Bronchial epithelial cell (primary cell): ENCODE measurements around the gene KRTAP4-11. TPM values are rescaled to one million over a fixed set of nuclear protein-coding genes. Genes with fewer than 3 reads are reported as not detected.
"Not testable (repeated sequence)": the region's sequence is repeated elsewhere in the genome, so short reads cannot be mapped to it uniquely, and the experiment has no call there.

Source experiments
- DNase-seq: peaks from one replicate; pipeline ENCODE4 v3.0.0-alpha.2; 2010; ENCODE audit warnings: low read depth
- FAIRE-seq: peaks from 2 replicates; lab custom pipeline; 2011; peaks lifted over from hg19 to GRCh38; lab: Jason Lieb, UNC
- H3K27me3 ChIP-seq: 2 replicates; pipeline ENCODE4 v1.5.1; 2011; ENCODE audit warnings: low read length; ENCODE audit not compliant: control insufficient read depth, insufficient read depth
- H3K36me3 ChIP-seq: 2 replicates; pipeline ENCODE4 v1.5.1; 2011; ENCODE audit warnings: low read length; ENCODE audit not compliant: control insufficient read depth, insufficient read depth
- H3K4me3 ChIP-seq: 2 replicates; pipeline ENCODE4 v1.5.1; 2011; ENCODE audit warnings: mild to moderate bottlenecking, low read depth, low read length, control low read depth
- total RNA-seq: library from RNA; depleted of rRNA; stranded (reverse); fragments of >200 nt; gene quantifications from 2 replicates; pipeline ENCODE4 v1.2.1, GENCODE V29; 2014
- TF ChIP-seq, protein P1 (sequence below): IDR thresholded peaks from 2 replicates; pipeline ENCODE4 v1.5.1; 2011; ENCODE audit warnings: mild to moderate bottlenecking, moderate library complexity, low read length, control low read depth, inconsistent platforms; ENCODE audit not compliant: insufficient read depth, severe bottlenecking

Gene KRTAP4-11
- total RNA-seq, 1 donor from 2014 or later = not detected

DNA sequence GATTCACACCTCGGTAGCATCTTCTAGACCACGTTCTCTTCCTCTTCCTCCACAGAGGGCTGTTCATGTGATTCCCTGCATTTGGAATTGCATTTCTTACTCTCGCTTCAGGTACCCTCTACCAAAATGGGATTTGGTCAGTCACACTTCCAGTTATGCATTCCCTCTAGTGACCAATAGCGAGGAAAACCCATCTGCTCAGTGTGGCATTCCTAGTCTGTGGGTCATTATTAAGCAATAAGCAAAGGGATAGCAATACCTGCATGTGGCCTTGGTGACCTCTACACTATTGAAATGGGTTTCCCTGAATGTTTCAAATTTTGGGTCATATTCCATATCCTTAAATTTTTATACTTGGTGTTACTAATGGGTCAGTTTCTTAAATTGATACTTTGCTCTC lies 31.9 kb upstream of the KRTAP4-11 start:
- FAIRE-seq = no peak
- Histone ChIP-seq H3K4me3 (no peak overlapping the region), H3K36me3 (no peaks in the 10 kb centered on the region), H3K27me3 (no peaks in the 10 kb centered on the region)
- DNase-seq = no peak
- TF ChIP-seq, protein P1, sequence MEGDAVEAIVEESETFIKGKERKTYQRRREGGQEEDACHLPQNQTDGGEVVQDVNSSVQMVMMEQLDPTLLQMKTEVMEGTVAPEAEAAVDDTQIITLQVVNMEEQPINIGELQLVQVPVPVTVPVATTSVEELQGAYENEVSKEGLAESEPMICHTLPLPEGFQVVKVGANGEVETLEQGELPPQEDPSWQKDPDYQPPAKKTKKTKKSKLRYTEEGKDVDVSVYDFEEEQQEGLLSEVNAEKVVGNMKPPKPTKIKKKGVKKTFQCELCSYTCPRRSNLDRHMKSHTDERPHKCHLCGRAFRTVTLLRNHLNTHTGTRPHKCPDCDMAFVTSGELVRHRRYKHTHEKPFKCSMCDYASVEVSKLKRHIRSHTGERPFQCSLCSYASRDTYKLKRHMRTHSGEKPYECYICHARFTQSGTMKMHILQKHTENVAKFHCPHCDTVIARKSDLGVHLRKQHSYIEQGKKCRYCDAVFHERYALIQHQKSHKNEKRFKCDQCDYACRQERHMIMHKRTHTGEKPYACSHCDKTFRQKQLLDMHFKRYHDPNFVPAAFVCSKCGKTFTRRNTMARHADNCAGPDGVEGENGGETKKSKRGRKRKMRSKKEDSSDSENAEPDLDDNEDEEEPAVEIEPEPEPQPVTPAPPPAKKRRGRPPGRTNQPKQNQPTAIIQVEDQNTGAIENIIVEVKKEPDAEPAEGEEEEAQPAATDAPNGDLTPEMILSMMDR = no peak

DNA sequence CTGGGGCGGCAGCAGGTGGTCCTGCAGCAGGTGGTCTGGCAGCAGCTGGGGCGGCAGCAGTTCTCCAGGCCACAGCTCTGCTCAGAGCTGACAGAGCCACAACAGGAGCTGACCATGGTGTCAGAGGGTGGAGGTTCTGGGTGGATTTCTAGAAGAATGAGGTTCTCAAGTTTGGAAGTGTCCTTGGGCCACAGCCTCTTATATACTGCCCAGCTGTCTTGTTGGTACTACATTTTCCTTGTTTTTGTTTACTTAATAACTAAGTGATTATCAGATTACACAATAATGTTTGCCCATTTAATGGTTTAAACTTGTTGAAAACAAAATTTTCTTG lies 31.4 kb upstream of the KRTAP4-11 start, which contains the start of gene KRTAP4-5:
Gene KRTAP4-5, minus strand, starts transcription at position 174 of the 334 bp plus-strand sequence. Its CDS starts 58 bp downstream, at position 116.
- H3K36me3 ChIP-seq = no peaks in the 10 kb centered on the region
- DNase-seq = no peak
- H3K27me3 ChIP-seq = no peaks in the 10 kb centered on the region
- TF ChIP-seq, protein P1 = no peak
- no peak for FAIRE-seq
- H3K4me3 ChIP-seq = no peak within 1 kb of the TSS

DNA sequence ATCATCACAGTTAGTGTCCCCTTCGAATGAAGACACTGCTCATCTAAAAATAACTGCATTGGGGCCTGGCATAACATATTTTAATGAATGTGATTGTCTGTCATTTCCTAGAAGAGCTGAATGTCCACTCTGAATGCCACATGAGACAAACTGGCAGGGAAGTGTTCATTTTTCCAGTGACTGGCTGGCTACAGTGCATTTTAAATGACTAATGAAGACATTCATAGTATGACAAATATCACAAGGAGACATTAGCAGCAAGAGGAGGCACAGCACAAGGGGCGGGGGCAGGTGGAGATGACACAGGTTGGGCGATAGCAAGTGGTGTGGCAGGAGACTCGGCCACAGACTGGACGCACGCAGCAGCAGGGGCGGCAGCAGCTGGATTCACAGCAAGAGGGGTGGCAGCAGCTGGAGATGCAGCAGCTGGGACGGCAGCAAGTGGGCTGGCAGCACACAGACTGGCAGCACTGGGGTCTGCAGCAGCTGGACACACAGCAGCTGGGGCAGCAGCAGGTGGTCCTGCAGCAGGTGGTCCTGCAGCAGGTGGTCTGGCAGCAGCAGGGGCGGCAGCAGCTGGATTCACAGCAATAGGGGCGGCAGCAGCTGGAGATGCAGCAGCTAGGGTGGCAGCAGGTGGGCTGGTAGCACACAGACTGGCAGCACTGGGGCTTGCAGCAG lies 30.9 kb upstream of the KRTAP4-11 start:
- H3K4me3 ChIP-seq, H3K36me3 ChIP-seq, DNase-seq, H3K27me3 ChIP-seq: not testable (repeated sequence)
- peak; percentile 36 for FAIRE-seq

DNA sequence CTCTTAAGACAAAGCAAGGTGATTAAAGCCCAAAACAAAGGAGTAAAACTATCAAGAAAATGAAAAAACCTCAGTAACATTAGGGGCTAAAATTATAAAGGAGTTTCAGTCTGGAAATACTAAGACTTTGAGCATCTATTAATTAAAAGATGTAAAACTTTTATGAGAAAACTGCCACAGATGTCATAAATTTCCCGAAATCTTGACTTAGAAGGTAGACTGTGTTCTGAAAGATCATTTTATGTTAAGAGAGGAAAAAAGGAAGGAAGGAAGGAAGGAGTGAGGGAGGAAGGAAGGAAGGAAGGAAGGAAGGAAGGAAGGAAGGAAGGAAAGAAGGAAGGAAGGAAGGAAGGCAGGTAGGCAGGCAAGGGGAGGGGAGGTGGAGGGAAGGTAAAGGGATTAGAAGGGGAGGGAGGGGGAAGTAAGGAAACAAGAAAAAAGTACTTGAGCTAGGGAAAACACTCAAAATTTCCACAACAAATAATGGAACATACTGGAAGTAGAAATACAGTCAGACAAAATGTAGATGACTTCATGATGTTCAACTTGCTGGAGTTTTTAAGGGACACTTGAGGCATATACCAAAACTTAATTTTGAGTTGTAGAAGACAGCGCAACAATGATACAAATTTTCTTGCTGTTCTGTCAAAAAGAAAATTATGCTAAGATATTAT lies 29.5 kb upstream of the KRTAP4-11 start:
- FAIRE-seq (no peak), DNase-seq (no peak)
- no peaks in the 10 kb centered on the region for H3K27me3 ChIP-seq
- no peaks in the 10 kb centered on the region for H3K36me3 ChIP-seq
- no peak overlapping the region for H3K4me3 ChIP-seq
- TF ChIP-seq, protein P1 = no peak

DNA sequence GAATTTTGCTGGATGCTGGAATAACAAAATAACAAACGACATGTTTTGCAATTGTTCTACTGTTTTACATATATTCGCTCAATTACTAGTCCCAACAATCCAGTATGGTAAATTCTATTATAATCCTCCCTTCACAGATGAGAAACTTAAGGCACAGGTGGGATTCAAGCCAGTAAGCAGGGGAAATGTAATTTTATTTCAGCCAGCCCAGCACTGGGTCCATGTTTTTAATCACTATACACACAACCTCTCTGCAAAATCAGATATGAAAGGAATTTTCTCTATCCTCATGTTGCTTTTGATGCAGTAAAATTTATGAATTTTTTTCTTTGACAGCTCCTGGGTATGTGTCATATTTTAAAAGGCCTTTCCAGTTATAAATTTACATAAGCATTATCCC lies 27.1 kb upstream of the KRTAP4-11 start:
- Histone ChIP-seq H3K36me3 (no peaks in the 10 kb centered on the region), H3K27me3 (no peaks in the 10 kb centered on the region), H3K4me3 (no peak overlapping the region)
- FAIRE-seq = no peak
- TF ChIP-seq, protein P1 = no peak
- DNase-seq = no peak

DNA sequence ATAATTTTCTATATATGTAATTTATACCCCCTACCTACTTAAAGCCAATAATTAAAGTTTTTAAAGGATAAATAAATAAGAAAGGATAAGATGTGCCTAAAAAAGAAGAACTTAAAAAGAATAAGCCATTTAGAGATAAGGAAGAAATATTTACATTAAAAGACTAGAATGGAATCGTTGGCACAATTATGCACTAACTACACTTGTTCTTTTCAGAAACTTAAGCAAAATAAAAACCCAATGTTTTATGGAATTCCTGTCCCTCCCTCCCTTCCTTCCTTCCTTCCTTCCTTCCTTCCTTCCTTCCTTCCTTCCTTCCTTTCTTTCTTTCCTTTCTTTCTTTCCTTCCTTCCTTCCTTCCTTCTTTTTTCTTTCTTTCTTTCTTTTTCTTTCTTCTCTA lies 26.7 kb upstream of the KRTAP4-11 start:
- H3K27me3 ChIP-seq = no peaks in the 10 kb centered on the region

More for the DNA sequence above, 26.7 kb upstream of the KRTAP4-11 start:
- FAIRE-seq (no peak), DNase-seq (no peak)
- Histone ChIP-seq H3K4me3 (no peak overlapping the region), H3K36me3 (no peaks in the 10 kb centered on the region)
- TF ChIP-seq, protein P1 = no peak
